GM04504 (cell line): ENCODE measurements around the gene FNDC3B.
A peak's percentile ranks its signal among the peaks of the same experiment; 100 is the strongest.

Source experiments
- DNase-seq: peaks from one replicate; pipeline ENCODE4 v3.0.0-alpha.2; 2012; ENCODE audit warnings: low read depth

Gene FNDC3B

DNA sequence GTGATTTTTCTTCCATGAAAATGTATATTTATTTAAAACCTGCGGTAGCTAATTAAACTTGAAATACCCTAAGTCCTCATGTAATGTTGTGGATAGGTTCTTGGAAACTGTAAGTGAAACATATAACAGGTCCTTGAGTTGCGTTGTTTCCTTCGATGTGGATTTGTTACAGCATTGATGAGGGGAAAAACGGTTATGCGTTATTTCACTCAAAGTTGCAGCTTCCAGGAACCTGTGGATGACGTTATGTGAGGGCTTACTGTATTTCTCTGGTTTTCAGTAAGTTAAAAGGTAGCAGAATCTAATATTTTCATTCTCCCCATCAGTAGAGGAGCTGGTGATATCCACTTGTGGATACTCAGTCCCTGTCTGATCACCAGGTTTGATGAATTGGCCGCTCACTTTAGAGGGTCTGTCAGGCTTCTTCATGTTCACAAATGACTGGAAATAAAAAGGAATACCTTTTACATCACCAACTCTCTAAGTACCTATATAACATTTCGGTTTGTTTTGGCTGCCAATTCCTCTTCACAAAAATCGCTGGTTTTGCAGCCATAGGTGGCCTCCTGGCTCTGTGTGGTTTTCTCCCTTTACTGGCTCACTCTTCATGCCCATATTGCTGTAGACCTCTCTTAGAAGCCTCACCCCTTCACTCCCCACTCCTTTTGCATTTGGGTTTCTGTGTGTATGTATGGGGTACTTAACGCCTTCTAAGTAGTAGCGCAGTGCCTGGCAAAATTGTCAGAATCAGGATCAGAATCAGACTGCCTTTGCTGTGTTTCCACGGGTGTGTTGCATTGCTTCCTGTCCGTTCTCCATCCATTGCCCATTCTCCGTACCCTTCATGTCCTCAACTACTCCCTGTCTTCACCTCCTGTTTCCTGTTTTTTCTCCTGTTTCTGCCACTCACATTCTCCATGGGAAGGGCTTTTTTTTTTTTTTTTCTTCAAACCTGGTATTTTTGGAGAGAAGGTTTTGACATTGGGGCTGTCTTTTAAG lies 112.6 kb downstream of the FNDC3B start:
- DNase-seq = no peak

DNA sequence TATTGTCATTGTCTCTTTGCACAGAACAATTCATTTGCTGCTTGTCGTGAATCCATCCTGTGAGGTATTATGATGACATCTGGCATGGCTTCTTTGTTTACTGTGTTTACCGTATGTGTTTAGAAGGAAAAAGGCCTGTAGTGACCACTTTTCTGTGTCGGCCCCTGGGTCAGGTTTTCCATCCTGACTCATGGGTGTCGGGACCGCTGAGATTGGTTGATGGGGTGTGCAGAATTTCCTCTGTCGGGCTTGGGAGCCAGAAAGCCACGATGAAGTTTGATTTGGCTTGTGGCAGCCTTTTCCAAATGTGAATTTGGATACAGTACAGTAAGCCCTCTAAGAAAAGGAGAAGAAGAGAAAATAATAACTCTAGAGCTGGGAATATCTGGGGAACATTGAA lies 113.5 kb downstream of the FNDC3B start:
- DNase-seq = no peak

- DNase-seq = peak; percentile 95
These were observed 114.0 kb downstream of the FNDC3B start for GRCh38 chr3:172153335-172153861.

- DNase-seq = no peak
These were observed 115.6 kb downstream of the FNDC3B start for GRCh38 chr3:172154768-172155664.

DNA sequence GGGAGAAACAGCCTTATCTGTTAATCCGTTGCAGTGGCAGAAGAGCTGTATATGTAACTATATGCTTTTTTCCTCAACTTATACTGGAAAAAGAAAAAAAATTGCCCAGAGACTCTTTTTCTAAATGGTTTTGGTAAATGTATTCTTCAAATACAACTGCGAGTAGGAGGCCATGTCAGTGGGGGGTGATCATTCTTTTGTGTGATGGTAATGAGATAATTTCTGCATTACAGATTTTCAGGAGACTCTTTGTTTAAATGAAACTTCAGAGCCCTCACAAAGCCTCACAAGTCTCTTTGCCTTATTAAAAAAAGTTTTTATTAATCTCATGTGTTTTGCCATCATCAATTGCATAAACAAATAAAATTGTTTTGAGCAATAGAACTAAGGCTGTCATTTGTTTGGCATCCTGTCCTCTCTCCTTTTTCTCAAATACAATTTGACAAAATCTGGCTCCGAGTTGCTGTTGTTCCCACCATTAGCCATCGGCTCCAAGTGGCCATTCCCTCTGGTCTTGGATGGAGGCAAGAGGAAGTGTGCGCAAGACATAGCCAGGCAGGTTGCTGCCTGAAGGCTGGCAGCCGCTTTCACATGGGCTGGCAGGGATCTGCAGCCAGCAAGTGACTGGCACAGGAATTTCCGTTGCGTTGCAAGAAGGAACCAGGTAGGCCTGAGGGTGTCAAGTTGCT lies 116.7 kb downstream of the FNDC3B start:
- DNase-seq = no peak

DNA sequence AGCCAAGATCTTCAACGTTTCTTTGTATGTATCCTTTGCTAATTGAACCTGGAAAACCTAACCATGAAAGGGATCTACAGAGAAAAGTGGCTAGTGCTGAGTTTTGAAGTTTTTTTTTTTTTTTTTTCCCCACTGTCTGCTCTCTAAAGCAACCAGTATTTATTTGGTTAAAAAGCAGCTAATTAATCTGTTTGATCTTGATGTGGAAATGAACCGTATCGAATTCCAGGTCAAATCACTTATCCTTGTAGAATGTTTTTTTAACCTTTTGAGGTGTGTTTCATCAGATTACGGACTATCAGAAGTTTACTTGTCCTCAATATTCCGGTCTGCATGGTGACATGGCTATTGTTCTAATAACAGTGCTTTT lies 117.2 kb downstream of the FNDC3B start:
- no peak for DNase-seq

- no peak for DNase-seq
These were observed 118.3 kb downstream of the FNDC3B start for GRCh38 chr3:172157564-172158258.

DNA sequence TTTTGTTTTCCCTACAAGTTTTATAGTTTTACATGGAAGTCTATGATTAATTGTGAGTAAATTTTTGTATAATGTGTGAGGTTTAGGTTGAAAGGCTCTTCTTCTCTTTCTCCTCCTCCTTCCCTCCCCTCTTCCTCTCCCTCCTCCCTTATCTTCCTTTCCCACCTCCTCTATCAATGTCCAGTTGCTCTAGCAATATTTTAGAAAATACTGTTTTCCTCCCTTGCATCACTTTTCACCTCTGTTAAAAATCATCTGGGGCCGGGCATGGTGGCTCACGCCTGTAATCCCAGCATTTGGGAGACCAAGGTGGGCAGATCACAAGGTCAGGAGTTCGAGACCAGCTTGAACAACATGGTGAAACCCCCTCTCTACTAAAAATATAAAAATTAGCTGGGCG lies 119.4 kb downstream of the FNDC3B start:
- DNase-seq = no peak

GRCh38 chr3:172159376-172159775 lies 120.0 kb downstream of the FNDC3B start:
- no peak for DNase-seq

DNA sequence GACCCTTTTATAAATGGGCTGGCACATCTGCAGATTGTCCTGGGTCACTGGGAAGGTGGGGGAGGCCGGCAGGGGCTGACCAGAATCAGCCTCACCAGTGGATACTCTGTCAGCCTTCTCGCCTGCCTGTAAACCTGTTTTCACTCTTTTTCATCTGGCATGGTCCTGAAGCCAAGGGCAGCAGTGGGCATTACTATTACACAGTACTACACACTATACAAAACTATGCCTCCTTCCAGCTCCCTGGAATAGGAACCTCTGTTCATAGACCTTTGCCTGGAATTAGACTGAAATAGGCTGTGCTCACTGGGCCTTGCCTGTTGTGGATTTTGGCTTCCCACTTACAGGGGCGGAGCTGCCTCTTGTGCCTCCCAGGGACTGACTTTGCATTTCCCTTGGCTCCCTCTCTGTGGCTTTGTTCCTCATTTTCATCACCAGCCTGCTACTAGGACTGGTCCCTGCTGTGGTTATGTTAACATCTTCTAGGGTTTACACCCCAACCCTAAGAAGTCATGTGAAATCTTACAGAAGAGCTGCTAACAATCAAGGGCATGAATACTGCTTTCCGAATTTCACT lies 120.7 kb downstream of the FNDC3B start:
- DNase-seq = no peak

GRCh38 chr3:172161133-172161789 lies 121.9 kb downstream of the FNDC3B start:
- DNase-seq = no peak

DNA sequence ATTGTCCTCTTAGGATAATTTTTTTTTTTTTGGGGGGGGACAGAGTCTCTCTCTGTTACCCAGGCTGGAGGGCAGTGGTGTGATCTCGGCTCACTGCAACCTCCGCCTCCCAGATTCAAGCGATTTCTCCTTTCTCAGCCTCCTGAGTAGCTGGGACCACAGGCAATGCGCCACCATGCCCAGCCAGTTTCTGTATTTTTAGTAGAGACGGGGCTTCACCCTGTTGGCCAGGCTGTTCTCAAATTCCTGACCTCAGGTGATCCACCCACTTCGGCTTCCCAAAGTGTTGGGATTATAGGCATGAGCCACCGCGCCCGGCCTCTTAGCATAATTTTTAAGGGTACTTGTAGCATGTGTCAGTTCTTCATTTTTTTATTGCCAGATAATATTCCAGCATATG lies 122.6 kb downstream of the FNDC3B start:
- no peak for DNase-seq

DNA sequence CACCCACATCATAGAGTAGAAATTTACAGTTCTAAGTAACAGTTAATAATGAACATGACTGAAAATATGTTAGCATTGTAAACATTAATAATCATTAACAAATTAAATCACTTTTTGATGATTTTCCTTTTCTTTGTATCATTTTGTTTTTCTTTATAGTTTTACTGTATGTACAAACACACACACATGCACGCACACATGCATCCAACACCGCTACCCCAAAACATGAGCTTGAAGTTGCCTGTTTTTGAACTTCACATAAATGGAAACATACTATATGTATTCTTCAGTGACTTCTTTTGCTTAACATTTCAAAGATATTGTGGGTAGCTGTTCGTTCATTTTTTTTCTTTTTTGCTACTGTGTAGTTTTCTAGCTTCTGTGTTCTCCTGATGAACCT lies 123.9 kb downstream of the FNDC3B start:
- DNase-seq = no peak

GRCh38 chr3:172164620-172165362 lies 125.4 kb downstream of the FNDC3B start:
- no peak for DNase-seq

DNA sequence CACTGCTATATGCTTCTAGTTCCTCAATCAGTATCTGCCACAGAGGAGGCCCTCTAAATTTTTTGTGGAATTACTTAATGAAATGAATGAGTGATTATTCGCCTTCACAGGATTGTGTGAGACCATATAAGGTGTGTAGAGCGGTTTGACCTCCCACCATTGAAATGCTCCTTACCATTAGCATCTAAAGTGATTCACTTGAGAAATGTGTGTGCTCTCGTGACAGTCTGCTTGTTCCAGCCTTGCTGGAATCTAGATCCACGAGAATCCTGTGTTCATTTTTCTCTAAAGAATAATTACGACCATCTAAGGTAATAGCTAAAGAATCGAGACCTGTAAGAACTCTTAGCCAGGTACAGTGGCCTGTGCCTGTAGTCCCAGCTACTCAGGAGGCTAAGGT lies 126.9 kb downstream of the FNDC3B start:
- no peak for DNase-seq

DNA sequence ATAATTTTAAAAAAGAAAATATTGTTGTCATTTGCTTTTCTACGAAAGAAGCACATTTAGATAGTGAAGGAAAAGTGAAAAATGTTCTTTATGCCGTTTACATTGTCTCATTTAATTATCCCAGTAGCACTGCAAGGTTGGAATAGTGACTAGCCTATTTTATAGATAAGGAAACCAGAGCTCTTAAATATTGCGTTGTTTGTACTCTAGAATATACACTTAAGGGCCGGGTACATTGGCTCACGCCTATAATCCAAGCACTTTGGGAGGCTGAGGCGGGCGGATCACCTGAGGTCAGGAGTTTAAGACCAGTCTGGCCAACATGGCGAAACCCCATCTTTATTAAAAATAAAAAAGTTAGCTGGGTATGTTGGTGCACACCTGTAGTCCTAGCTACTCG lies 127.5 kb downstream of the FNDC3B start:
- no peak for DNase-seq

GRCh38 chr3:172167892-172168648 lies 128.7 kb downstream of the FNDC3B start:
- no peak for DNase-seq

DNA sequence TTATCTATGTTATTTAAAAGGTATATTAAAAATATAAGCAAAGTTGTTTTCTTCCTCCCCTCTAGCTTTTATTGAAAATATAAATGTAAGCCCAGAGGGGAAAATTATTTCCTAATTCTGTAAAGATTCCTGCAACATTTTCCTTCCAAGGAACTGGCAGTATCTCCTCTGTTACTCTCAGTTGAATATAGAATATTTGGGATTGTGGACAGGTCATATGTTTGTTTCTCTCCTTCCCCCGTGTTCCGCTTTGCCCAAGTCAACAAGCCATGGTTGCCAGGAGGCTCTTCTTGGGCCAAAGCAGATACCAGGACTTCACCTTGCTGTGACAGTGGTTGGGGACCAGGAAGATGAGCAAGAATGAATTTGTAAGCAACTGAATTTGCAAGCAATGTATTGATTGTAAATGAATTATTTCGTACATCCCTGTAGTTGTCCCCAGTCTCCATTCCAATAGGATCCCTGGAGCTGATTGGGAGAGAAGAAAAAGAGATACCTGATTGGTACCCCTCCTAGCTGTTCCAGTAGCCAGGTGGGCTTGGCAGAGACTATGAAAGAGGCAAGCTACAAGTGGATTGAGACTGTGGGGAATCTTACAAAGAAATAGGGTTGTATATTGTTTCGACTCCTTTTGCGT lies 130.8 kb downstream of the FNDC3B start:
- DNase-seq = no peak

- DNase-seq = no peak
These were observed 131.5 kb downstream of the FNDC3B start for GRCh38 chr3:172170841-172171240.
